ENCODE results near the gene MGAT3. TPM values are rescaled to one million over a fixed set of nuclear protein-coding genes. Genes with fewer than 3 reads are reported as not detected.

The MGAT3 gene
- total RNA-seq, 1 experiment from 2014 or later: 0.57 TPM

DNA sequence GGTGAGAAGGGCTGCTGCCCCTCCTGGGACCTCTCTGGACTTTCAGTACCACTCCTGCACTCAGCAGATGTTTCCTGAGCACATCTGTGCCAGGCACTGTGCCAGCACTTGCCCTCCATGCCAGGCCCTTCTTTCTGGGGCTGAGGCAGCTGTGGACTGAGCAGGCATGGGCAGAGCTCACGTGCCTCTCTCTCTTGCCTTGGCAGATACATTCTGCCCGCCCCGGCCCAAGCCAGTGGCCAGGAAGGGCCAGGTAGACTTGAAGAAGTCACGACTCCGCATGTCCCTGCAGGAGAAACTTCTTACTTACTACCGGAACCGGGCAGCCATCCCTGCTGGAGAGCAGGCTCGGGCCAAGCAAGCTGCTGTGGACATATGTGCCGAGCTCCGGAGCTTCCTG is 55.2 kb downstream of the MGAT3 start:
- no peak for TF ChIP-seq TCF7L2 (IDR thresholded peaks at IDR 0.05; ENCODE audit: low read depth, low read length)
- TF ChIP-seq SIN3A (IDR thresholded peaks at IDR 0.05; ENCODE audit: borderline replicate concordance, insufficient read depth, low read depth, low read length): no peak
- TF ChIP-seq, protein P1, sequence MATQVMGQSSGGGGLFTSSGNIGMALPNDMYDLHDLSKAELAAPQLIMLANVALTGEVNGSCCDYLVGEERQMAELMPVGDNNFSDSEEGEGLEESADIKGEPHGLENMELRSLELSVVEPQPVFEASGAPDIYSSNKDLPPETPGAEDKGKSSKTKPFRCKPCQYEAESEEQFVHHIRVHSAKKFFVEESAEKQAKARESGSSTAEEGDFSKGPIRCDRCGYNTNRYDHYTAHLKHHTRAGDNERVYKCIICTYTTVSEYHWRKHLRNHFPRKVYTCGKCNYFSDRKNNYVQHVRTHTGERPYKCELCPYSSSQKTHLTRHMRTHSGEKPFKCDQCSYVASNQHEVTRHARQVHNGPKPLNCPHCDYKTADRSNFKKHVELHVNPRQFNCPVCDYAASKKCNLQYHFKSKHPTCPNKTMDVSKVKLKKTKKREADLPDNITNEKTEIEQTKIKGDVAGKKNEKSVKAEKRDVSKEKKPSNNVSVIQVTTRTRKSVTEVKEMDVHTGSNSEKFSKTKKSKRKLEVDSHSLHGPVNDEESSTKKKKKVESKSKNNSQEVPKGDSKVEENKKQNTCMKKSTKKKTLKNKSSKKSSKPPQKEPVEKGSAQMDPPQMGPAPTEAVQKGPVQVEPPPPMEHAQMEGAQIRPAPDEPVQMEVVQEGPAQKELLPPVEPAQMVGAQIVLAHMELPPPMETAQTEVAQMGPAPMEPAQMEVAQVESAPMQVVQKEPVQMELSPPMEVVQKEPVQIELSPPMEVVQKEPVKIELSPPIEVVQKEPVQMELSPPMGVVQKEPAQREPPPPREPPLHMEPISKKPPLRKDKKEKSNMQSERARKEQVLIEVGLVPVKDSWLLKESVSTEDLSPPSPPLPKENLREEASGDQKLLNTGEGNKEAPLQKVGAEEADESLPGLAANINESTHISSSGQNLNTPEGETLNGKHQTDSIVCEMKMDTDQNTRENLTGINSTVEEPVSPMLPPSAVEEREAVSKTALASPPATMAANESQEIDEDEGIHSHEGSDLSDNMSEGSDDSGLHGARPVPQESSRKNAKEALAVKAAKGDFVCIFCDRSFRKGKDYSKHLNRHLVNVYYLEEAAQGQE (IDR thresholded peaks at IDR 0.05; ENCODE audit: insufficient read depth in 1 of 2, low read depth in 2 of 2, low read length in 1 of 2): no peak
- TF ChIP-seq POLR2AphosphoS5 (IDR thresholded peaks at IDR 0.05; ENCODE audit: low read depth, low read length): no peak
- TF ChIP-seq, protein P2, sequence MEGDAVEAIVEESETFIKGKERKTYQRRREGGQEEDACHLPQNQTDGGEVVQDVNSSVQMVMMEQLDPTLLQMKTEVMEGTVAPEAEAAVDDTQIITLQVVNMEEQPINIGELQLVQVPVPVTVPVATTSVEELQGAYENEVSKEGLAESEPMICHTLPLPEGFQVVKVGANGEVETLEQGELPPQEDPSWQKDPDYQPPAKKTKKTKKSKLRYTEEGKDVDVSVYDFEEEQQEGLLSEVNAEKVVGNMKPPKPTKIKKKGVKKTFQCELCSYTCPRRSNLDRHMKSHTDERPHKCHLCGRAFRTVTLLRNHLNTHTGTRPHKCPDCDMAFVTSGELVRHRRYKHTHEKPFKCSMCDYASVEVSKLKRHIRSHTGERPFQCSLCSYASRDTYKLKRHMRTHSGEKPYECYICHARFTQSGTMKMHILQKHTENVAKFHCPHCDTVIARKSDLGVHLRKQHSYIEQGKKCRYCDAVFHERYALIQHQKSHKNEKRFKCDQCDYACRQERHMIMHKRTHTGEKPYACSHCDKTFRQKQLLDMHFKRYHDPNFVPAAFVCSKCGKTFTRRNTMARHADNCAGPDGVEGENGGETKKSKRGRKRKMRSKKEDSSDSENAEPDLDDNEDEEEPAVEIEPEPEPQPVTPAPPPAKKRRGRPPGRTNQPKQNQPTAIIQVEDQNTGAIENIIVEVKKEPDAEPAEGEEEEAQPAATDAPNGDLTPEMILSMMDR (IDR thresholded peaks at IDR 0.05): no peak
- ATAC-seq (no peak), DNase-seq (ENCODE audit: low read depth, low spot score) (no peak)
- H3K4me1 ChIP-seq (ENCODE audit: control insufficient read depth, insufficient read depth, low read length): no peaks in the 10 kb centered on the region
- peaks cover 6% of the 10 kb centered on the region for H3K36me3 ChIP-seq (ENCODE audit: control insufficient read depth, insufficient read depth, low read length)
- no peak overlapping the region for H3K4me3 ChIP-seq (ENCODE audit: low read depth in 2 of 2, low read length in 2 of 2)
- POLR2A ChIA-PET: interaction anchor here (0.7 kb wide), 1 partner anchor 8 kb away, joined by 3 read pairs; a partner anchor contains a TSS
- H3K9me3 ChIP-seq (ENCODE audit: control insufficient read depth, insufficient read depth, low read depth, low read length): no peaks in the 10 kb centered on the region
- no peaks in the 10 kb centered on the region for H3K27me3 ChIP-seq (ENCODE audit: control insufficient read depth, insufficient read depth, low read length)
- intact Hi-C loops (cut with micrococcal nuclease; ENCODE audit: unreplicated experiment) (no loop called here), in situ Hi-C loops (cut with HindIII; ENCODE audit: low pct_unique_long_range_greater_than_20kb, low sequenced_read_pairs) (no loop called here)
- no peak overlapping the region for H3K27ac ChIP-seq (ENCODE audit: low read length)
- no TSS peak for BruUV-seq (replicated peaks)
- CTCF ChIA-PET: no interaction called here

GRCh38 chr22:39513791-39514190 is 57.0 kb downstream of the MGAT3 start:
- CTCF ChIA-PET: interaction anchor here (1.0 to 1.7 kb wide), 2 partner anchors 20 to 77 kb away, joined by 3 to 4 read pairs; no protein-coding TSS in a partner anchor
- Histone ChIP-seq H3K27me3 (ENCODE audit: control insufficient read depth, insufficient read depth, low read length) (no peaks in the 10 kb centered on the region), H3K27ac (ENCODE audit: low read length) (no peak overlapping the region), H3K4me1 (ENCODE audit: control insufficient read depth, insufficient read depth, low read length) (peaks cover 6% of the 10 kb centered on the region), H3K9me3 (ENCODE audit: control insufficient read depth, insufficient read depth, low read depth, low read length) (no peaks in the 10 kb centered on the region), H3K4me3 (ENCODE audit: low read depth in 2 of 2, low read length in 2 of 2) (no peak overlapping the region), H3K36me3 (ENCODE audit: control insufficient read depth, insufficient read depth, low read length) (peaks cover 6% of the 10 kb centered on the region)
- no peak for ATAC-seq
- DNase-seq (ENCODE audit: low read depth, low spot score): no peak
- TF ChIP-seq, protein P1 (IDR thresholded peaks at IDR 0.05; ENCODE audit: insufficient read depth in 1 of 2, low read depth in 2 of 2, low read length in 1 of 2): no peak
- TF ChIP-seq TCF7L2 (IDR thresholded peaks at IDR 0.05; ENCODE audit: low read depth, low read length) (no peak), POLR2AphosphoS5 (IDR thresholded peaks at IDR 0.05; ENCODE audit: low read depth, low read length) (no peak), SIN3A (IDR thresholded peaks at IDR 0.05; ENCODE audit: borderline replicate concordance, insufficient read depth, low read depth, low read length) (no peak)
- TF ChIP-seq, protein P2 (IDR thresholded peaks at IDR 0.05): no peak
- BruUV-seq (replicated peaks): no TSS peak
- intact Hi-C loops (cut with micrococcal nuclease; ENCODE audit: unreplicated experiment) (no loop called here), in situ Hi-C loops (cut with HindIII; ENCODE audit: low pct_unique_long_range_greater_than_20kb, low sequenced_read_pairs) (no loop called here)
- POLR2A ChIA-PET: no interaction called here
